HG03095 (cell line): ENCODE data around the gene IGF2BP3.
A peak's percentile ranks its signal among the peaks of the same experiment; 100 is the strongest.

Experiments
- ATAC-seq: cut with Tn5 transposase; IDR thresholded peaks from one replicate; pipeline ENCODE4 v1.9.1; 2021; ENCODE audit warnings: moderate library complexity; ENCODE audit not compliant: unreplicated experiment

The IGF2BP3 gene

DNA sequence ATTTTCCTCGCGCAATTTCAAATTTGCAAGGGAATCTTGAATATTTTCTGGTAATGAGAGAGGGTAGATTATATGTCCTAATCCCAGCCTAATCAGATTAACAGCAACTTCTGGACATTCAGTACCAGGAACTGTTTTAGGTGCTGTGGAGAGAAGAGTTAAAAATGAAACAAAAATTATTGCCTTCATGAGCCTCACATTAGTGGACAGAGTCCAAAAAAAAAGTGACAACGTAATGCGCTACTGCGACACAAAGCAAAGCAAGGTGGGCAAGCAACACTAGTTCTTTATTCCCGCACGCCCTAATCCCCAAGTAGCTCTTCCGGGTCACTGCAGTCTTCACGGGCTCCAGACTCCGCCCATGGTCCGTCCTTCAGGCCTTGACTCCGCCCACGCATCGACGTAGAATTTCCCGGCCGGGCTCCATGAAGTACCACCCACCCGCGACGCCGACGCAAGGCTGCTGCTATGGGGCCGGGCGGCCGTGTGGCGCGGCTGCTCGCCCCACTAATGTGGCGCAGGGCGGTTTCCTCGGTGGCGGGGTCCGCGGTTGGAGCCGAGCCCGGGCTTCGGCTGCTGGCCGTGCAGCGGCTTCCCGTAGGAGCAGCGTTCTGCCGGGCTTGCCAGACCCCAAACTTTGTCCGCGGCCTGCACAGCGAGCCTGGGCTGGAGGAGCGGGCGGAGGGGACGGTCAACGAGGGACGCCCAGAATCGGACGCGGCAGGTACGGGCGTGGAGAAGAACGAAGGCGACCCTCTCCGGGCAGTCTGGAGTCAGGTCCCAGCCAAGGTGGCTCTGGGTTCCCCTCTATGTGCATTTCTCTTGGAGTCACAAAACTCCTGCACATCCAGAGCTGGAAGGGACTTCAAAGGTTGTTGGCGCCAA, 171.2 kb downstream of the IGF2BP3 start, which contains the start of gene MALSU1:
Gene MALSU1 (plus strand): TSS at position 455 of the 885 bp plus-strand sequence. CDS start 14 bp downstream, at position 469.
- ATAC-seq, result peak; percentile 100

DNA sequence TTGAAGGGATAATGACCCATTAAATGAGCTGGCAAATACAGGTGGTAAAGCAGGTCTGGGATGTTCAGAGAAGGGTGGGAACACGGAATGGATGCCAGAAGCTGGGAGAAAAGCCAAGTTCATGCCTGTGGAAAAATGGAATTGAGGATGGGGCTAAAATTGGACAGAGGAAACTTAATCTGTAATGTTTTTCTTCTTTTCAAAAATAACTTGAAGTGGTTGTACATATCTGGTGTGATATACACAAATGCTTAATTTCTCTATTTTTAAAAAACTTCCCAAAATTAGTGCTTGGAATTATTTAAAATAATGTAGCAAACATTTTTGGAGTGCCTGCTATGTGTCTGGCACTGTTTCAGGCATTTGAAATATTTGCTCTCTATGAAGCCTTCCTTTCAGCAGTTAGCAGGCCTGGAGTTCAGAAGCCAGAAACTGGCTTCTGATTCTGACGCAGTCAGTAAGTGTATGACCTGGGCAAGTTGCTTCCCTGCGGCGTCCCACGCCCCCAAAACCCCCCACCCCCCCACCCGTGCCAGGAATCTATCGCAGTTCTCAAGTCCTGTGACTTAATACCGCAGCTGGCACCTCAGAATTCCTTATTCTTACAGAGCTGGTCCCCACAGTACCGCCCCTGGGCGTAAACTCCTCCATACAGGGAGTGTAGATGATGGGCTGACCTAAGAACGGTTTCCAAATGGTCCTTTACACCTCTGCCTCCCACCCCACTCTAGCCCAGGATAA, 172.0 kb downstream of the IGF2BP3 start:
- no peak for ATAC-seq

DNA sequence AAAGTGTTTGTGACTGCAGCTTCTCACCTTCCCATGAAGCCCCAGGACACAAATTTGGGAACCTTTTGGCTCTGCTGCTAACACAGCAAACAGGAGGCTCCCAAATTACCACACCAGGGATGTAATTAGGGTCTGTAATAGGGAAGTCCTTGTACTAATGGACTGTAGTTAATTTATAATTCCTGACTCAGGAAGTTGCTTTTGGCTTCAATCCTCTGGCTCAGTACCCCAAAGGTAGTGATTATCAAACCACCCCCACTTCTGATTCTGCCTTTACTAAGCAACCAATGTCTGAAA, 174.9 kb downstream of the IGF2BP3 start:
- no peak for ATAC-seq

DNA sequence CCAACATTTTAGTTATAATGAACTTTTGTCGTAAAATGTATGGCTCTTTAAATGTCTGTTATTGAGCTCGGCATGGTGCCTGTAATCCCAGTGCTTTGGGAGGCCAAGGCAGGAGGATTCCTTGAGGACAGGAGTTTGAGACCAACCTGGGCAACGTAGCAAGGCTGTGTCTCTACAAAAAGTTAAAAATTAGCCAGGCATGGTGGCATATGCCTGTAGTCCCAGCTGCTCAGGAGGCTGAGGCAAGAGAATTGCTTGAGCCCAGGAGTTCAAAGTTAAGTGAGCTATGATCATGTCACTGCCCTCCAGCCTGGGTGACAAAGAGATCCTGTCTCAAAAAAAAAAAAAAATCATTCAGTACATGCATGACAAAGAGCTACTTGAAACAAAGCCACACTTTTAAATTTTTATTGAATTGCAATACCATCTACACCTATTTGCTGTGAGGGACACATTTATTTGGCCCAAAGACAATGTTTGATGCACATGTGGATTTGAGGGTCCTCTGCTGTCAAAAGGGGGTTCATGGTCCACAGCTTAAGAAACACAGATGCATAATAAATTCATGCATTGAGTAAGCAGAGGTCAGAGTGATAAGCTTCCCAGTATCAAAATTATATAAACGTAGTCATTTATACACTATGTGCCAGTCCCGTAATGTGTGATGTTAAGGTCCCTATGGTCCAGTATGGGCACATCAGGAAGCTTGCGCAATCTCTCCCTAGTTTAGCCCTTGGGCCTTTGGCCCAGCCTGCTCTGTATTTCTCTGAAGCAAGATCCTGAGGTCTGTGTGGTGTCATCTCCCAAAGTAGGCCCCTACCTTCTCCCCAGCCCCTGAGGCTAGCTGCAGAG, 175.5 kb downstream of the IGF2BP3 start:
- ATAC-seq, result no peak

DNA sequence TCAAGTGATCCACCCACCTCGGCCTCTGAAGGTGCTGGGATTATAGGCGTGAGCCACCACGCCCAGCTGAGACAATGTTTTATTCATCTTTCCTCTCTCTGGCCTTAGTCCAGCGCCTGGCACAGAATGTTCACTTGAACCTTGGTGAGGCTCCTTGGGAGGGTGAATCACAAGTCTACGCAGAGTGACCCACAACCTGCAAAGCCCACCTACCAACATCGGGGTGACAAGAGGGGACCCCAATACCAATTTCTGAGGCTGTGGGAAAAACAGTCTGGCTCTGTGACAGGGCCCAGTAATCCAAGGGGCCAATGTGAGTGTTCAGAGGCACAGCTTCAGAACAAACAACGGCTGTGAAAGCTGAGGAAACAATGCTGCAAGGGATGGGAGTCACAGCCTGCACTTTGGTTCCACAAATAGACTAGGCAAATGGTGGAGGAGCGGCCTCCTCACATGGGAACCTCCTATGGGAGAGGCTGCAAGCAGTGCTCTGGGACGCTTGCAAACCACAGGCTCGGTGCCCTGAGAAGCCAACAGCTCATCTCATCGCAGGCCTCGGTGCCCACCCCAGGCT, 176.7 kb downstream of the IGF2BP3 start:
- no peak for ATAC-seq

DNA sequence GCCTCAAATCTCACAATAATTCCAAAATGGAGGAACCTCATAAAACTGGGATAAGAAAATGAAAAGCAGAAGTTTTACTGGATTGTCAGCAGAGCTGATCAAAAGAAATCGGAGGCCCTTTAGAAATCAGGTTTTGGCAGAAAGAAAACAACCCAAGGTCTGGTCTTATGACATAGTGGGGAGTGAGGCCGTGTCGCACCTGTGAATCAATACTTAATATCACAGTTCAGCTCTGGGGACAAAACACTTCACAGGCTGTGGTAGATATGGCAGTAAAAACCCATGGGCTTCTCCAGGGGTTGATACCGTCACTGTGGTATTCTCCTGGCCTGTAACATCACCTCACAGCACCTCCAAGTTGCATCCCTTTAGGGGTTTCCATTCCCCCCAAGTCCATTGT, 177.7 kb downstream of the IGF2BP3 start:
- no peak for ATAC-seq

DNA sequence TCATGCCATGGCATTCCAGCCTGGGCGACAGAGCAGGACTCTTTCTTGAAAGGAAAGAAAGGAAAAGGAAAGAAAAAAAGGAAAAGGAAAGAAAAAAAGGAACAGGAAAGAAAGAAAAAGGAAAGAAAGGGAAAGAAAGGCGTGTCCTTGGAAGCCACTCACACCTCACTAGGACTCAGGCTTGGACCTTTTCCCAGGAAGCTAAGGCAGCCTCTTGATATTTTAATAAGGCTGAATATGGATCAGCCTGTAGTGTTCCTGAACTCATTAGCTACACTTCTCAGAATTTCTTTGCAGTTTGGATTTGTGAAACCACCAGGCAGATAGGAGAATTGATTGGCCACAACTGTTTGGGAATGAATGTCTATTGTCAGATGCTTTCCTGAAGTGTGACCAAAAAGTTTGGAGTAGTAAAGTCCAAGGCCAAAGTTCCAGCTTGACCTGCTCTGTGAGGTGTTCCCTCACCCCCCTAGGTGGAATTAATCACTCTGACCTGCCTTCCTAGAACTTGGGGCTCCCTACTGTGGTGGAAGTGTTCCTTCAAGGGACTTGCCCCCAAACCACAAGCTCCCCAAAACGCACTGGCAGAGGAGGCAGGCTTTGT, 178.2 kb downstream of the IGF2BP3 start:
- no peak for ATAC-seq

DNA sequence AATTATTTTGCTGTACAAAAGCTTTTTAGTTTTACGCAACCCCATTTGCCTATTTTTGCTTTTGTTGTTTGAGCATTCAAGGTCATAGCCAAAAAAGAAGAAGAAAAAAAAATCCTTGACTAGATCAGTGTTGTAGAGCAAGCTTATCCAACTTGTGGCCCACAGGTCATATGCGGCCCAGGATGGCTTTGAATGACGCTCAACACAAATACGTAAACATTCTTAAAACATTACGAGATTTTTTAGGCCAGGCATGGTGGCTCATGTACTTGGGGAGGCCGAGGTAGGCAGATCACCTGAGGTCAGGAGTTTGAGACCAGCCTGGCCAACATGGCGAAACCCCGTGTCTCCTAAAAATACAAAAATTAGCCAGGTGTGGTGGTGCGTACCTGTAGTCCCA, 179.3 kb downstream of the IGF2BP3 start:
- ATAC-seq, result no peak

DNA sequence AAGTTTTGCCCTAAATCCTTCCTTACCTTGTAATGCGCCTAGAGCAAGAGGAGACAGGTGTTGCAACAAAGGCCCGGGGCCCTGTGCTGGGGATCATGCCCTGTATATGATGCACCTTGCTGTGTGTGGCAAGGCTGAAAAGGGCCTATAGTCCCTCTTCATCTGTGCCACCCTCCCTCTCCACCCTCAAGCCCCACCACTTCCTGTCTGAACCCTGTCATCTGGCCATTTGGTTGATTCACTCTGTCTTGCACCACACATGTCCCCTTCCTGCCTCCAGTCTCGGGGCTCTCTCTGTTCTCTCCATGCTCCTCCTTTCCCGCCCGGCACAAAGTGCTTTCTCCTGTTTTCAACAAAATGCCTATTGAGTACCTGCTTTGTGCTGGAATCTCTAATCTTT, 182.7 kb downstream of the IGF2BP3 start:
- no peak for ATAC-seq

DNA sequence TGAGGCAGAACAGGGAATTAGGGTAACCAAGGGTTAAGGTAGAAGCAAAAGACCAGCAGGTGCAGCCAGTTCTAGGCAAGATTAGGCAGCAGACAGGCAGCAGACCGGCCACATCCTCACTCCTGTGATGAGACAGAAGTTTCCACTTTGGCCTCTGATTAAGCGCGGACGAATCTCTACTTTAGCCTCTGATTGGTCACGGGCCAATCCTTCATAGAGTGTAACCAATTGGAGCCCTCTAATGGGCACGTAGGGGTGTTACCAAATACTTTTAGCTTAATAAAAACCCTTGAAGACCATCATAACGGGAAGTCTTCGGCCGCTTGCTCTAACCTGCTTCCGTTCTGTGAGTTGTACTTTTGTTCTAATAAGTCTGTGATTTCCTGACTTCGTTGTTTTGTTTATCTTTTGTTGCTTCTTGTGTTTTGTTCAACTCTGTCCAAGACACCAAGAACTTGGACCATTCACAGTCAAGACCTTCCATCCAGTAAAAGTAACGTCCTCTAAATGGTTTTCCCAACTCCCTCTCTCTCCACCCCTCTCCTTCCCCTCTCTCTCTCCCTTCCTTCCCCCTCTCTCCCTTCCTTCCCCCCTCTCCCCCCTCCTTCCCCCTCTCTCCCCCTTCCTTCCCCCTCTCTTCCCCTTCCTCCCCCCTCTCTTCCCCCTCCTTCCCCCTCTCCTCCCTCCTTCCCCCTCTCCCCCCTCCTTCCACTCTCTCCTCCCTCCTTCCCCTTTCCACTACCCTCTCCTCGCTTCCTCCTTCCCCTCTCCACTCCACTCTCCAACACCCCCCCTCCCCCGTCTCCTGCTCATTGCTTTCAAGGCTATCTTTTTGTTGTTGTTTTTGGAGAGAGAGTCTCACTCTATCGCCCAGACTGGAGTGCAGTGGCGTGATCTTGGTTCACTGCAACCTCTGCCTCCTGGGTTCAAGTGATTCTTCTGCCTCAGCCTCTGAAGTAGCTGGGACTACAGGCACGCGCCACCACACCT, 184.3 kb downstream of the IGF2BP3 start:
- no peak for ATAC-seq

DNA sequence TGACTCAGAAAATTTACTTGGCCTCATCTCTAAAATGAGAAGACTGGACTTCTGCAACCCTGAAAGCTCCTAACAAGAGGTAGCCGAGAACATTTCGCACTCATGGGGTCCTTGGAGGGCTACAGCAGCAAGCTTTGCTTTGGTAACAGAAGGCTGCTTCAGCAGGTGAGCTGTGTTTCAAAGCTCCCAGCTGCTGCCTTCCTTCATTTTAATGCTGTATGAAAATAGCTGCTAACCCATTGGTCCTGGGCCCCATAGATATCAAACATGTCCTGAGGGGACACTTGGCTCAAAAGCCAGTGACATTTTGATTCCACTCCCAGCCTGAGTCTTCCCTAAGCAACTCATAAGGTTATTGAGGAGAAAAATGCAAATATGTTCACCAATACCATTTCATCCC, 185.4 kb downstream of the IGF2BP3 start:
- ATAC-seq, result no peak

DNA sequence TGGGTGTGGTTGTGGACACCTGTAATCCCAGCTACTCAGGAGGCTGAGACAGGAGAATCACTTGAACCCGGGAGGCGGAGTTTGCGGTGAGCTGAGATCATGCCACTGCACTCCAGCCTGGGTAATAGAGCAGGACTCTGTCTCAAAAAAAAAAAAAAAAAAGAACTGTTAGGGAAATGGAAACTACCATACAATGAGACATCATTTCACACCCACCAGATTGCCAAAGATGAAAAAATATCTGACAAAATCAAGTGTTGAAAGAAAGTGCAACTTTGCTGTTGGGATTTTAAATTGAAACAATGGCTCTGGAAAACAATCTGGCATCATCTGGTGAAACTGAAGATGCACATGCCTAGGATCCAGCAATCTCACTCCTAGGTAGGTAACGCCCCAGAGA, 187.2 kb downstream of the IGF2BP3 start:
- no peak for ATAC-seq

DNA sequence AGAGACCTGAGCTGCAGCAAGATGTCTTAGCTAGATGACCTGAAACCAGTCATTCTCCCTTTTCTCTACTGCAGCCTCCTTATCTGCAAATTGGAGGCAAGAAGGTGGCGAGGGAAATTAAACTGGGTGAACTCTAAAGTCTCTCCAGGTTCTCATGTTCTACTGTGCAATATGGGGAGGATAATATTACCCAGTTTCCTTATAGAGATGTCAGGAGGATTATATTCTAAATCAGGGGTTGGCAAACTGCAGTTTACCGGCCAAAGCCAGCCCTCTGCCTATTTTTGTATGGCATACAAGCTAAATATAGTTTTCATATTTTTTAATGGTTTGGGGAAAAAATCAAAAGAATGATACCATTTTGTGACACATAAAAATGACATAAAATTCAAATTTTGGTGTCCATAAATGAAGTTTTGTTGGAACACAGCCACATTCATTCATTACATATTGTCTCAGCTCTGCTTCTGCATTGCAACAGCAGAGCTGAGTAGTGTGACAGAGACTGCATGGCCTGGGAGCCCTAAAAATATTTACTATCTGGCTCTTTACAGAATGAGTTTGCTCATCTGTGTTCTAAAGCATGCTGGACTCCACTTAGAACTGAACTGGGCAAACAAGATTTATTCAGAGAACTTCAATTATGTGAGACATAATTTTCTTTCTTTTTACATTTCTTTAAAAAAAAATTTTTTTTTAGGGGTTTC, 190.3 kb downstream of the IGF2BP3 start:
- no peak for ATAC-seq

DNA sequence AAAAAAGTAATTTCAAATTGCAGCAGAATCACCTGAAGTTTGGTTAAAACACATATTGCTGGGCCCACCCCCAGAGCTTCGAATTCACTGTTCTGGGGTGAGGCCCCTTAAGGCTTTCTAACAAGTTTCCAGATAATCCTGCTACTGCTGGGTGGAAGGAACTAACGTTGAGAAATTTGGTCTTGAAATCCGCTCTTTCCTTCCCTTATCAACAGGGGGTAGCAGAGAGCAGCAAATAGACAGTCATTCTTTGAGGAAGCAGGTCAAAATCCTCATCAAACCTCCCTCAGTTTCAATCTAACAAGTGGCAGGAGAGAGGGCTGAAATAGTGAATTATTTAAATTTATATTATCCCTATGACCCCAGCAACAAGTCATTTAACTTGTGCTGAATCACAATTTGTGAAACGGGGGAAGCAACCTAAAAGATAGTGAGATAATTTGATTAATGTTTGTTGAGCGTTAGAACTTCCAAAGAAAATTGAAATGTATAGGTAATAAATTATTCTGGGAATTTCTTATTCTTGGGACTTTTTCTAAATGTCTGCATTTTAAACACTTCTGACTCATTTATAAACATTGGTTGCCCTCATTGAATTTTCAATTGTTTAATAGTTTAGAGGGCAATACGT, 192.8 kb downstream of the IGF2BP3 start:
- ATAC-seq, result no peak

DNA sequence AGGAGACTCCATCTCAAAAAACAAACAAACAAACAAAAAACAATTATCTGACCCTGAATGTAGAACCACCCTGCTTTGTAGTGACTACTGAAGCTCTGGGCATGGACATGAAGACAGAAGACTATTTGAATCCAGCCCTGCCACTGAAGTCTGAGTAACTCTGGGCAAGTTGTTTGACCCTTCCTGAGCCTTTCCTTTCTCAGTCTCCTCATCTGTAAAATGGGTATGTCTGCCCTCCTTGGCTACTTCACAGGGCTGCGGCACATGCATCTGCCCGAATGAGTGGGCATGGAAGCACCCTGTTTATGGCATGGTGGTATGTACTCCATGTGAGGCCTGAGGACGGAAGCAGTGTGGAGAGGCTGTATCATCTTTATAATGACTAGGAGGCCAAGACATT, 193.3 kb downstream of the IGF2BP3 start:
- ATAC-seq, result no peak

DNA sequence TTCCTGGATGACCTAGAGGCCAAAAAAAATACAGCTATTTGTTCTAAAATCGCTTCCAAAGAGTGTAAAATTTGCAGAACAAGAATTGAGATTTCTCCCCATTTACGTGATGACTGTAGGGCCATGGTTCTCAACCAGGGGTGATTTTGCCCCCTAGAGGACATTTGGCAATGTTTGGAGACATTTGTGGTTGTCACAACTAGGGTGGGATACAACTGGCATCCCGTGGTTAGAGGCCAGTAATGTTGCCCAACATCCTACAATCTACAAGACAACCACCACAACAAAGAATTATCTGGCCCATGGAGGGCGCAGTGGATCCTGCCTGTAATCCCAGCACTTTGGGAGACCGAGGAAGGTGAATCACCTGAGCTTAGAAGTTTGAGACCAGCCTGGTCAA, 193.9 kb downstream of the IGF2BP3 start:
- no peak for ATAC-seq

DNA sequence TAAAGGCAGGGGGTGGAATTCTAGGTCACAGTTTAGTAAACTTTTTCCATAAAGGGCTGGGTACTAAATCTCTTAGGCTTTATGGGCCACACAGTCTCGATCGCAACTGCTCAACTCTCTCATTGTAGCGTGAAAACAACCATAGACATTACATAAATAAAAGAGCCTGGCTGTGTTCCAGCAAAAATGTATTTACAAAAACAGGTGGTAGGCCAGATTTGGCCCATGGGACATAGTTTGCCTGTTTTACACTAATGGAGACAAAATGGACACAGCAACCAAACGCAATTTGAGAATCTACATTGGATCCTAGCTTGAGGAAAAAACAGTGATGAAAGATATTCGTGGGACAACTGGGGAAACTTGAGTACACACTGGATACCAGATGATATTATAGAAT, 194.4 kb downstream of the IGF2BP3 start:
- ATAC-seq, result no peak

DNA sequence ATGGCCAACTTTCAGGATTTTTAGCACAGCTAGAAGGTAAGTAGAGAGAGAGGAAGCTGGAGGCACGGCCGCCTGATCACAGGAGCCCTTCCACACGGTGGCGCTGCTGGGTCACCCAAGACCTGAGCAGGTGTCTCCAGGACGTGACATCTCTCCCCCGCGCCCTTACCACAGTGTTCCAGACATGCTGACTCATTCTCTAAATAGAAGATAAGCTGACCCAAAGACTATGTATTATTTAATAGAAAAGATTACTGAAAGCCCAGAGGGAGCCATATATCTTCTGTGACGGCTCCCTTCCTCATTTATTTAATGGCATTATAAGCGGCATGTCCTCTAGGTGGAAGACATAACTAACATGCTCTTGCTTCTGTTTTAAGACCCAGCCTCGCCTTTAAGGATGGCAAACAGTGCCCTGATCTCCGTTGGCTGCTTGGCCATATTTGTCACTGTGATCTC, 197.1 kb downstream of the IGF2BP3 start:
- peak; percentile 97 for ATAC-seq
